HG03575 (cell line): ENCODE measurements around the gene PRODH2.
"Not testable (repeated sequence)": the region's sequence is repeated elsewhere in the genome, so short reads cannot be mapped to it uniquely, and the experiment has no call there.

Experiments used
- ATAC-seq: cut with Tn5 transposase; IDR thresholded peaks from one replicate; pipeline ENCODE4 v1.9.1; 2021; ENCODE audit not compliant: unreplicated experiment, insufficient number of reproducible peaks, low FRiP score; ENCODE audit errors: extremely low read depth

The PRODH2 gene

DNA sequence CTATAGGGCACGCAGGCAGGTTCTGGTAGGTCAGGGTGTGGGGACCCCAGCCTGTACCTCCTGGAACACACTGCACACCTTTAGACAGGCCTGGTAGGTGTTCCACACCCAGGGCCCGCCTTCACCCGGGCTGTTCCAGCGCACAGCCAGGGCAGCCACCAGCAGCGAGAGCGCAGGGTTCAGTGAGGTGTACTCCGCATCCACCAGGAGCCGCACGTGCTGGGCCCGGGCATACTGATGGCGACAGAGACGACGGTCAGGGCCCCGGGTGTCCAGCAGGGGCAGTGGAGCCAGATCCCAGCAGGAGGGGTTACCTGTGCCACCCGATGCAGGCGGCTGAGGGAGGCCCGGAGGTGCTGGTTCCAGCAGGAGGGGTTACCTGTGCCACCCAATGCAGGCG is 6.0 kb downstream of the PRODH2 start:
- ATAC-seq: no peak

DNA sequence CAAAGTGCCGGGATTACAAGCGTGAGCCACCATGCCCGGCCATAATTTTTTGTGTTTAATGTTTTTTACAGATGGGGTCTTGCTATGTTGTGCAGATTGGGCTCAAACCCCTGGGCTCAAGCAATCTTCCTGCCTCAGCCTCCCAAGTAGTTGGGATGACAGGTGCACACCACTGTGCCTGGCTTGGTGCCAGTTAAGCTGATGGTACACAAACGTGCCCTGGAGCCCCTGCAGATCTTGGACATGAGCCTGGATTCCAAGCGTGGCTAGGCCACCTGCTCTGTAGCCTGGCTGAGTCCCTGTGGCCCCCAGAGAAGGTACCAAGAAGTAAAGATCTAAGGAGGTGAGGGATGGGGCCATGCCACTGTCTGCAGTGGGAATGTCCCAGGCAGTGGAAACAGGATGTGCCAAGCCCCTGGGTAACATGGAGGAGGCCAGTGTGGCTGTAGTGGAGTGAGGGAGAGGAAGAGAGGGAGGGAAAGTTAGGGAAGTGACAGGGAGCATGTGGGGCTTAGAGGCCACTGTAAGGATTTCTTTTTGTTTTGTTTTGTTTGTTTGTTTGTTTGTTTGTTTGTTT is 7.0 kb downstream of the PRODH2 start:
- ATAC-seq: no peak

GRCh38 chr19:35801828-35802227 is 10.8 kb downstream of the PRODH2 start:
- no peak for ATAC-seq

GRCh38 chr19:35797663-35798062 is 15.0 kb downstream of the PRODH2 start:
- ATAC-seq: no peak

DNA sequence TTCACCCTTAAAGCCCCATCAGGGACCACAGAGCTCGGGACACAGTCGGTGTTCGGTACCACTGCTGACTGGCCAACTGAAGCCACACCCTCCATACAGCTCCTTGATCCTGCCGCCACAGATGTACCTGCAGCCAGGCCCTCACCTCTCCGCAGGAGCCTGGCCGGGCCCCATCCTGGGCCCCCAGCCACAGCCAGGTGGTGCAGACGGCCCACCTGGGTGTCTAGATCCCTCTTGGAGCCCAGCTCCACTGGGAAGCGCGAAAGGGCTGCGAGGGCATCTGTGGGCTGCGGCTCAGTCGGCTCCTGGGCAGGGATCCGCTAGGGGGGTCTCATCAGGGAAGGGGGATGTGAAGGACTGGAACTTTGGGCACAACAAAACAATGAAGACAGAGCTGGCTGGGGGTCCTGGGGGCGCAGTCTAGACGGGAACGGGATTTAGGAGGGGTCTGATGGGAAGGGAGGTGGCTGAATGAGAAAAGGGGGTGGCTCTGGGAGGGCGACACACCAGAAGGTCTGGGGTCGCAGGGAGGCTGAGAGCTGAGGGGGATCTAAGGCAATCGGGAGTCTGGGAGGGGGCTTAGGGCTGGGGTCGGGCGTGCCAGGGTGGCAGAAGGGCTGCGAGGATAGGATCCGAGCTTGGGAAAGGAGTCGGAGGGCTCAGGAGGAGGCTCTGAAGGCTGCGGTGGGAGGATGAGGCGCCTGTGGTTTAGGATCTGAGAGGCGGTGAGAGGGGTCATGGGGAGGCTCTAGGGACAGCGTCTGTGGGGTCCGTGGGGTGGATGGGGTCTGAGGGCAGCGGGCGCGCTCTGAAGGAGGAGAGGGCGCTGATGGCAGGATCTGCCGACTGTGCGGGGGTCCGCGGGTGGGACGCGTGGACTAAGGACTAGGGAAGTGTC is 15.8 kb downstream of the PRODH2 start:
- ATAC-seq: no peak

DNA sequence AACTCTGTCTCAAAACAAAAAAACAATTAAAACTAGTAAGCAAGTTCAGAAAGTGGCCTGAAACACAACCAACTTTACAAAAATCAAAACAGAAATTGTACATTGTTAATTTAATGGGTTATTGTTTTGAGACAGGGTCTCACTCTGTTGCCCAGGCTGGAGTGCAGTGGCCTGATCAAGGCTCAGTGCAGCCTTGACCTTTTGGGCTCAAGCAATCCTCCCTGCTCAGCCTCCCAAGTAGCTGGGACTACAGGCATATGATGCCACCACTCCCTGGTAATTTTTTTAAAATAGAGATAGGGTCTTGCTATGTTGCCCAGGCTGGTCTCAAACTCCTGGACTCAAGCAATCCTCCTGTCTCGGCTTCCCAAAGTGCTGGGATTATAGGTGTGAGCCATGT is 17.1 kb downstream of the PRODH2 start:
- ATAC-seq: not testable (repeated sequence)

- ATAC-seq: no peak
Measured at GRCh38 chr19:35793381-35794165, 19.1 kb downstream of the PRODH2 start.

- ATAC-seq: no peak
Measured at GRCh38 chr19:35792888-35793287, 19.8 kb downstream of the PRODH2 start.

- no peak for ATAC-seq
Measured at GRCh38 chr19:35792312-35792711, 20.3 kb downstream of the PRODH2 start.

GRCh38 chr19:35791814-35792279 is 20.8 kb downstream of the PRODH2 start:
- no peak for ATAC-seq

DNA sequence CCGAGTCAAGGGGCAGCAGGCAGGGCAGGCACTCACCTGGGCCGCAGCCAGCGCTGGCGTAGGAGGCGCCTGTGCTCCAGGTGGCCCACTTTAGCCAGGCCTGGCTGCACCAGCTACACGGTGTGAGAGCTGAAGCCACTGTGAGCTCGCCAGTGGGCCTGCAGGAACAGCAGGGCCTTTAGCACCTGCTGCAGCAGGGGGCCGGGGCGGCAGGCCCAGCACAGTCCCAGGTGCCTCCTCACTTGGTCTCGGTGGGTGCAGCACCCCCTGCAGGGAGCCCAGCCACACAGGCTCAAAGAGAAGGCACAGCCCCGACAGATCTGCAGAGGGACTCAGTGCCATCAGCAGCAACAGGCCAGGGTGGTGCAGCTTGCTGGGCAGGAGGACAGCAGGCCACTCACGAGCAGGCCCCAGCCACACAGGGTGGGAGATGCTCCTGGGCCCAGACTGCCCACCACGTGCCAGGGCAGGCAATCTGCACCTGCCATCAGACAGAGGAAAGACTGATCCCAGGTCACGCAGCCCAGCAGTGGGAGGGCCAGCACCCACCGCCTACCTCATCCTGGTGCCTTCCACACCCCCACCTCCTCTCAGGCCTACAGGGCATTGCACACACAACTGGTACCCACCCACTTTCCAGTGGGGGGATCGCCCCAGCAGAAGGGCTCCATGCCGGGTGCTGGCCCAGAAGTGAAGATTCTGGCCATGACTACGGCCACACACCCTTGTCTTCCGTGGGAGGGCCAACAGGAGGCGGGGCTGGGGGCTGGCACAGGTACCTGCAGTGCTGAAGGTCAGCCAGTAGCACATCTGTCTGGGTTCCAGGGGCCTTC is 21.4 kb downstream of the PRODH2 start:
- ATAC-seq: no peak

DNA sequence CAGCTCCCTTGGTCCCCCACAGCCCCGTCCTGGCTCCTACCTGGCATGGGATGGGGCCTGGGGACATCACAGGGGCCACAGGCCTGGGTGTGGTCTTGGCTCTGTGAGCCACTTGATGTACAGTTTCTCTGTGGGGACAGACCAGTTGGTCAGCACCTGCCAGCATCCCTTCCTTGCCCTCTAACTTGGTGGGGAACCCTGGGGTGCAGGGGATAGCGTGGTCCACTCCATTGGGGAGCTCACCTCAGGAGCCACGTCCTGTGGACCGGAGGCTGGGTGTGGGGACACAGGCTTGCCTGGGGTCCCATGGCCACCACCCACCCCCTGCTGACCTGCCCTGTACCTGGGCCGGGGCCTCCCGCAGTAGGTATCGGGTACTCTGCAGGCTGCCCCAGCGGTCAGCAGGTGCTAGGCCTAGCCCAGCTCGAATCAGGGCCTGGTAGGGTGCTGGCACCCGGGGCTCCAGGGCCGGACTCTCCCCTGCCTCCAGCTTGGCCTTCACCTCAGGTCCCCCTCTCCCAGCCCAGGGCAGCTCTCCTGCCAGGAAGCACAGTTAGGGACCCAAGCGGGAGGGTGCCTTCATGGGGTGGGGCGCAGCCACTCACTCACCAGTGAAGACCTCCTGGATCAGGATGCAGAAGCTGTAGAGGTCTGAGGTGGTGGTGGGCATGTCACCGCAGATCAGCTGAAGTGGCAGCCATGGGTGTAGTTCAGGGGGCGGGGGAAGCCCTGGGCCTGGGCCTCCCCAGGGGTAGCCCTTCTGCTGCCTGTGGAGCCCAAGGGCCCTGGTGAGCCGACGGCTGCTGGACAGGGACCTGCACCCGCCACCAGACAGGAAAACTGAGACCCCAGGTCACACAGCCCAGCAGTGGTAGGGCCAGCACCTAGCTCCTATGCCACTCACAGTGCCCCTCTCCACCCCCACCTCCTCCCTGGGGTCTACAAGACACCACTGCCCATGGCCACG is 22.4 kb downstream of the PRODH2 start:
- ATAC-seq: no peak

- ATAC-seq: no peak
Measured at GRCh38 chr19:35789195-35789977, 23.3 kb downstream of the PRODH2 start.

- no peak for ATAC-seq
Measured at GRCh38 chr19:35788205-35788960, 24.3 kb downstream of the PRODH2 start.

- no peak for ATAC-seq
Measured at GRCh38 chr19:35787227-35787799, 25.3 kb downstream of the PRODH2 start.
